Mucosa of descending colon (tissue), 3 donors: ENCODE results near the gene ALG8. TPM values are rescaled to one million over a fixed set of nuclear protein-coding genes. Genes with fewer than 3 reads are reported as not detected.

Experiments
- ATAC-seq: fragments of 200-7000 bp; cut with Tn5 transposase; one replicate; pipeline ENCODE4 v1.9.1; 2020; ENCODE audit warnings: mild to moderate bottlenecking, moderate library complexity
- DNase-seq, 3 donors: peaks; one replicate each; pipeline ENCODE4 v3.0.0-alpha.2; 2020
- H3K36me3 ChIP-seq: fragments of 200-600 bp; one replicate; pipeline ENCODE4 v1.8.0; 2021; ENCODE audit warnings: low read depth, mild to moderate bottlenecking
- H3K4me1 ChIP-seq: fragments of 200-600 bp; one replicate; pipeline ENCODE4 v1.8.0; 2021; ENCODE audit warnings: low read depth, mild to moderate bottlenecking
- H3K4me3 ChIP-seq: fragments of 200-600 bp; one replicate; pipeline ENCODE4 v1.8.0; 2021; ENCODE audit warnings: mild to moderate bottlenecking
- H3K9me3 ChIP-seq: fragments of 200-600 bp; one replicate; pipeline ENCODE4 v1.8.0; 2021; ENCODE audit warnings: mild to moderate bottlenecking
- intact Hi-C, 2 donors: fragments of 100-400 bp; cut with DNase I in 1 of 2; cut with micrococcal nuclease in 1 of 2; formaldehyde crosslinking; loops; one replicate each; pipeline versions ENCODE4 v1.11.0 to v1.11.1; 2022; cut with DNase I, micrococcal nuclease
- long read RNA-seq, 2 donors: library from polyadenylated mRNA; unstranded; transcript quantifications; one replicate each; pipeline ENCODE4 v2.0.0, GENCODE V29; 2019 to 2021
- total RNA-seq, 3 donors: library from RNA; stranded (reverse); fragmentation: NEBNext Ultra II Directional in 2 of 3; extraction: Animal tissue kit (Norgen Biotek cat#: 25700) in 2 of 3; gene quantifications; one replicate each; pipeline versions ENCODE4 v1.2.1 to v1.2.4, GENCODE V29; 2021 to 2023
- TF ChIP-seq, protein P1 (sequence below): fragments of 200-600 bp; IDR thresholded peaks from one replicate; pipeline ENCODE4 v1.8.0; 2022; ENCODE audit warnings: antibody characterized with exemption, mild to moderate bottlenecking
- donor health status: DM: no; HTN: no; CAD: no; lungs with moderate emphysema.
- donor health status: DM: no; HTN: no; CAD: no.
- donor health status: DM: no; HTN: yes; CAD: no.

The ALG8 gene
- 10 to 100 TPM; 24.3 to 32.7 (median 28.3) TPM for total RNA-seq
- long read RNA-seq, donor 1, transcript ALG8-201 (13 exons, 1,675 nt), result major isoform, 8 of 19 reads
- long read RNA-seq, donor 1, partial matches to known transcripts, result 0 of 19 reads
- long read RNA-seq, donor 1, other reads (novel, unspliced or antisense), result 10 of 19 reads
- long read RNA-seq, donor 2, transcript ALG8-201 (13 exons, 1,675 nt), result major isoform, 6 of 8 reads
- long read RNA-seq, donor 2, partial matches to known transcripts, result 0 of 8 reads
- long read RNA-seq, donor 2, other reads (novel, unspliced or antisense), result 1 of 8 reads

DNA sequence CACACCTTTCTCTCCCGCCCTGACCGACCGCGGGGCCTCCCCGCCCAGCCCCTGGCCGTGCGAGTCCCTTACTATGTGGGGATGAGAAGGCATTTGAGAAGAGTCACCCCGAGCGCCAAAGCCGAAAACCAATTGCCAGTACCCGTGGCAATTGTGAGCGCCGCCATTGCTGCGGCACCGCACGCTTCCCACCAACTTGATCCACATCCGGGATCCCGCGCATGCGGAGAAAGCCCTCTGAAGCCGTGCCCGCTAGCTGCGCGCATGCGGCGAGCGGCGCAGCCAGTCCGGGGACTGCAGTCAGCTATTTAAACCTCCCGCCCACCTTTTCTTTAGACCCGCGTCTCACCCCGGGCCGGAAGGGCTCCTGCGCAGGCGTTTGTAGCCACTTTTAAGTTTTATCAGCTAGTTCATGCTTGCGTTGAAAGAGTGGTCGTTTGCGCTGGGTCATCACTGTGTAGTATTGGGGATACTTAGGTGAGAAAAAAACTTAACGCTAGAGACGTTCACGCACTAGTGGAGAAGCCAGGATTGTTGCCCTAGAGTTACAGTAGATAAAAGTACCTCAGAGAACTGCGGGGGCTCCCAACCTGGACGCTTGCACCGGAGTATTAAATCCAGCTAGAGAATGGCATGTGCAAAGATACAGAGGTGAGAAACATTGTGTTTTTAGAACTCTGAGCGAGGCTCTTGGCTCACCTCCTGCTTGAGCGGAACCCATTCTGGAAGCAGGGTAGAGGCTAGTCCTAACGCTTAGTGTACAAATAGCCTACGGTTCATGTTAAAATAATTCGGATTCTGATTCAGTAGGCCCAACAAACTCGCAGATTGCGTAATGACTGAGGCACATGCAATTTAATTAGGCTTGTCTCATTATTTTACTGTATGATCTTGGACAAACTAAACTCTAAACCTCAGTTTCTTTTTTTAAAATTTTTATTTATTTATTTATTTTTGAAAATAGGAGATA, at the start of gene ALG8:
ALG8 (minus strand) TSS at position 205 of the 970 bp plus-strand sequence; CDS start at position 167, 38 bp downstream.
- peak; percentile 99 for ATAC-seq
- Histone ChIP-seq H3K36me3 (no peaks in the 10 kb centered on the region), H3K4me1 (peaks cover 12% of the 10 kb centered on the region), H3K9me3 (no peaks in the 10 kb centered on the region), H3K4me3 (peak within 1 kb of the TSS; percentile 57)
- intact Hi-C loops, result no loop called here
- peak; percentile 97 for DNase-seq
- TF ChIP-seq, protein P1, sequence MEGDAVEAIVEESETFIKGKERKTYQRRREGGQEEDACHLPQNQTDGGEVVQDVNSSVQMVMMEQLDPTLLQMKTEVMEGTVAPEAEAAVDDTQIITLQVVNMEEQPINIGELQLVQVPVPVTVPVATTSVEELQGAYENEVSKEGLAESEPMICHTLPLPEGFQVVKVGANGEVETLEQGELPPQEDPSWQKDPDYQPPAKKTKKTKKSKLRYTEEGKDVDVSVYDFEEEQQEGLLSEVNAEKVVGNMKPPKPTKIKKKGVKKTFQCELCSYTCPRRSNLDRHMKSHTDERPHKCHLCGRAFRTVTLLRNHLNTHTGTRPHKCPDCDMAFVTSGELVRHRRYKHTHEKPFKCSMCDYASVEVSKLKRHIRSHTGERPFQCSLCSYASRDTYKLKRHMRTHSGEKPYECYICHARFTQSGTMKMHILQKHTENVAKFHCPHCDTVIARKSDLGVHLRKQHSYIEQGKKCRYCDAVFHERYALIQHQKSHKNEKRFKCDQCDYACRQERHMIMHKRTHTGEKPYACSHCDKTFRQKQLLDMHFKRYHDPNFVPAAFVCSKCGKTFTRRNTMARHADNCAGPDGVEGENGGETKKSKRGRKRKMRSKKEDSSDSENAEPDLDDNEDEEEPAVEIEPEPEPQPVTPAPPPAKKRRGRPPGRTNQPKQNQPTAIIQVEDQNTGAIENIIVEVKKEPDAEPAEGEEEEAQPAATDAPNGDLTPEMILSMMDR, result no peak

DNA sequence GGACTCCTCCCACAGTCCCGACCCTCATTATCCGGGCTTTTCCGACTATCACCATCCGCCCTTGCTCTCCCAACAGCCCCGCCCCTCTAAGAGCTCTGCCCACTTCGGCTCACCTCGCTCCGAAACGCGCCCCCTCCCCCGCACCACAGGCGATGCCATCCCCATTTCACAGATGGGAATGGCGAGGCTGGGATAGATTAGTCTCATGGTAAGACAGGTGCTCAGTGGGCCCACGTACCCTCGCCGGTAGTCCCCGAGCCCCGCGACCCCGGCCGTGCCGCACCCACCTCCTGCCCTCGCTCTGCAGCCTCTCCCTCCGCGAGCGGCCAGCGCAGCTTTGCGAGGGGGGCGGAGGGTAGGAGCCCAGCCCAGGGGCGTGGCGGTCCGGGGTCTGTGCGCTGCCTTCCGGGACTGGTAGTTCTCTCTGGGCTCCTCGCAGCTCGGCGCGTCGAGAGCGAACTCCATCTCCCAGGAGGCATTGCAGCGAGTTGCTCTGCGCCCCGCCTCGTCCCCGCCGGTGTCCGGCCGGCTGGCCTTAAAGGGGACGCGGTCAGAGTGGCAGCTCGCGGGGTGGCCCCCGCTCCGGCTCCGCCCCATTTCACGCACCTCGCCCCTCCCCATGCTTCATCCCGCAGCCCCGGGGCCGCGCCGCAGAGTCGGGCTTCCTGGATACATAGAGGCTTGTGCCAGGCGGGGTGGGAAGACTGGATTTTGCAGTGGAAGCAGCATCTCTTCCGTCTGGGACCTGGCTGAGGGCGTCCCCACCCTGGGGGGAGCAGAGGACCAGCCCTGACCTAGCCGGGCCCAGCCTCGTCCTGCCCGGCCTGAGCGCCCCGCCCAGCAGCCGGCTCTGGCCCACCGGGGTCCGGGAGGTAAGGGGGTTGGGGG, 49.1 kb upstream of the ALG8 start, which contains the start of the genes KCTD21 and USP35:
KCTD21 (minus strand) TSS at position 341 of the 888 bp plus-strand sequence. CDS start 14,072 bp downstream, outside the sequence.
USP35 (plus strand) TSS at position 634 of the 888 bp plus-strand sequence. CDS start 7,327 bp downstream, outside the sequence.
- DNase-seq (peak; percentile 97 to 99 (median 98)), ATAC-seq (peak; percentile 97)
- intact Hi-C loops, result no loop called here
- TF ChIP-seq, protein P1, result no peak
- Histone ChIP-seq H3K9me3 (no peaks in the 10 kb centered on the region), H3K36me3 (no peaks in the 10 kb centered on the region), H3K4me1 (peaks cover 14% of the 10 kb centered on the region), H3K4me3 (peak within 1 kb of the TSS; percentile 84)

DNA sequence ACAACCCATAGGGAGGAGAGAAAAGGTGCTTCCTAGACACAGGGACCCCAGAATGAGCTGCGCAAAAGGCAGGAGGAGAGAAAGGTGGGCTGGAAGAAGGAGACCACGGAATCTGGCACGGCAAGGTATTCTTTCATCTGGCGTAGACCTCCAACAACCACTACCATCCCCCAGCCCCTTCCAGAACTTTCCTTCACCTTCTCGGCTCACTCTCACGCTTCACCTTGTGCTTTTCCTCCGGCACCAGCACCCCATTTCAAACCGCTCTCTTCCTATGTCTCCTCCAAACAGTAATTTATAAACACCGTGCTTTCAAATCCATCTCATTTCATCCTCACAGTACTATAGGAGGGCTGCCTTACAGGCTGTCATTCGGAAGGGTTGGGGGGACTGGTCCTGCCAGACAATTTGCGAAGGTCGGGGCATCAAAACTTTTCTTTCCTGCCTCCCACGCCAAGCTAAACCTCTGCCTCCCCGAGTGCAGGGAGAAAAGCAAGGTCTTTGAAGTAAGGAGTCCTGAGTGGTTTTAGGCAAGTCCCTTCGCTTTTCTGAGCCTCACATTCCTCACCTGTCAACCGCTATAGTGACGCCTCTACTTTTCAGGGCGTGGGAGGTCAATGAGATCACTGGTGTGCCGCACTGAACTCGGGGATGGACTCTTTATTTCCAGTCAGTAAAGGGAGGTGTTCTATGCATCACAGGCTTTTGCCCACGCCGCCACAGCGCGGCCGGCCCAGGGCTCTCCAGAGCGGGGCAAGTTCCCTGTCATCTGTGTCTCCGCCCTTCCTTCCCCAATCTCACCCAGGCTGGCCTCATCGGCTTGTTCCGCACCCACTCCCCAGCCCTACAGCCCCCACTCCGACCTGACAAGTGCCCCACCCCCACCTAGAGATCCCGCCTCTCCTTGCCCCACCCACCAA, 48.2 kb upstream of the ALG8 start:
- no peaks in the 10 kb centered on the region for H3K9me3 ChIP-seq
- peaks cover 14% of the 10 kb centered on the region for H3K4me1 ChIP-seq
- TF ChIP-seq, protein P1, result no peak
- ATAC-seq (peak; percentile 56), DNase-seq (no peak)
- H3K36me3 ChIP-seq, result no peaks in the 10 kb centered on the region
- intact Hi-C loops, result no loop called here
- H3K4me3 ChIP-seq, result peak overlapping the region; percentile 84

DNA sequence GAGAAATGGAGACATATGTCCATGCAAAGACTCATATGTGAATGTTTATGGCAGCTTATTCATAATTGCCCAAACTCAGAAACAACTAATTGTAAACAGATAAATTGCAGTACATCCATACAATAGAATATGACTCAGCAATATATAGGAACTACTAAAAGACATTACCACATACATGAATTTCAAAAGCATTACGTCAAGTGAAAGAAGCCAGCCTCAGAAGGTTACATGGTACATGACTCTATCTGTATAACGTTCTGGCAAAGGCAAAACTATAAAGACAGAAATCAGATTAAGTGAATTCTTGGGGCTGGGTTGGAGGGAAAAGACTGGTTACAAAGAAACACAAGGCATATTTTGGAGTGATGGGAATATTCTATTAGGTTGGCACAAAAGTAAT, 41.8 kb upstream of the ALG8 start:
- intact Hi-C loops, result no loop called here
- Histone ChIP-seq H3K4me3 (no peak overlapping the region), H3K36me3 (no peaks in the 10 kb centered on the region), H3K4me1 (no peaks in the 10 kb centered on the region), H3K9me3 (no peaks in the 10 kb centered on the region)
- TF ChIP-seq, protein P1, result no peak
- DNase-seq (no peak), ATAC-seq (no peak)
